HG02571 (cell line): ENCODE data around the gene MIB1.
A peak's percentile ranks its signal among the peaks of the same experiment; 100 is the strongest.
"Not testable (repeated sequence)": the region's sequence is repeated elsewhere in the genome, so short reads cannot be mapped to it uniquely, and the experiment has no call there.

Source experiments
- ATAC-seq: cut with Tn5 transposase; IDR thresholded peaks from one replicate; pipeline ENCODE4 v1.9.1; 2021; ENCODE audit warnings: mild to moderate bottlenecking, moderate library complexity; ENCODE audit not compliant: unreplicated experiment

The MIB1 gene

GRCh38 chr18:21740538-21741311, at the start of gene MIB1:
MIB1 (plus strand) TSS chr18:21740792; CDS start chr18:21741584, 792 bp downstream.
- peak; percentile 96 for ATAC-seq

GRCh38 chr18:21693322-21693721, 47.3 kb upstream of the MIB1 start:
- ATAC-seq: no peak

- ATAC-seq: no peak
Measured at GRCh38 chr18:21700528-21701075, 40.0 kb upstream of the MIB1 start.

- no peak for ATAC-seq
Measured at GRCh38 chr18:21701621-21702020, 39.0 kb upstream of the MIB1 start.

- ATAC-seq: no peak
Measured at GRCh38 chr18:21702602-21703001, 38.0 kb upstream of the MIB1 start.

GRCh38 chr18:21703241-21703820, 37.3 kb upstream of the MIB1 start:
- ATAC-seq: no peak

- peak; percentile 93 for ATAC-seq
Measured at GRCh38 chr18:21704603-21705364, 35.8 kb upstream of the MIB1 start, which contains the start of gene ABHD3. ABHD3 (minus strand) TSS chr18:21704774; CDS start chr18:21704665, 109 bp downstream.

- ATAC-seq: no peak
Measured at GRCh38 chr18:21706386-21706865, 34.2 kb upstream of the MIB1 start.

- ATAC-seq: not testable (repeated sequence)
Measured at GRCh38 chr18:21707130-21707529, 33.5 kb upstream of the MIB1 start.

GRCh38 chr18:21714474-21714873, 26.1 kb upstream of the MIB1 start:
- ATAC-seq: no peak

GRCh38 chr18:21722687-21723086, 17.9 kb upstream of the MIB1 start:
- ATAC-seq: no peak

- no peak for ATAC-seq
Measured at GRCh38 chr18:21725201-21725600, 15.4 kb upstream of the MIB1 start.

- no peak for ATAC-seq
Measured at GRCh38 chr18:21727702-21728101, 12.9 kb upstream of the MIB1 start.

- ATAC-seq: no peak
Measured at GRCh38 chr18:21733011-21733410, 7.6 kb upstream of the MIB1 start.

- ATAC-seq: no peak
Measured at GRCh38 chr18:21735452-21736015, 5.1 kb upstream of the MIB1 start.

- not testable (repeated sequence) for ATAC-seq
Measured at GRCh38 chr18:21736926-21737325, 3.7 kb upstream of the MIB1 start.

- peak; percentile 3 for ATAC-seq
Measured at GRCh38 chr18:21739604-21740537, 721 bp upstream of the MIB1 start.

- ATAC-seq: no peak
Measured at GRCh38 chr18:21741312-21741561, 645 bp downstream of the MIB1 start.

GRCh38 chr18:21741562-21742314, 1.1 kb downstream of the MIB1 start:
- peak; percentile 18 for ATAC-seq
